SK-N-SH treated with all-trans-retinoic acid at 6 μM for 48 hours (cell line): ENCODE data around the gene PCID2.

Experiments used
- ARNTL ChIP-seq: fragments of 450-650 bp; formaldehyde crosslinking; IDR thresholded peaks from 2 replicates; pipeline ENCODE4 v1.5.0; 2020; ENCODE audit warnings: low read depth, mild to moderate bottlenecking, moderate library complexity, borderline replicate concordance
- BACH2 ChIP-seq: fragments of 250-450 bp; sonication (Bioruptor Pico); IDR thresholded peaks from 2 replicates; pipeline ENCODE4 v1.9.0; 2021; ENCODE audit warnings: mild to moderate bottlenecking, borderline replicate concordance
- CREB5 ChIP-seq: fragments of 250-450 bp; sonication (Bioruptor Pico); IDR thresholded peaks from 2 replicates; pipeline ENCODE4 v1.5.1; 2020; ENCODE audit warnings: low read depth, mild to moderate bottlenecking, moderate library complexity
- CSRNP3 ChIP-seq: fragments of 250-450 bp; sonication (Bioruptor Pico); IDR thresholded peaks from 2 replicates; pipeline ENCODE4 v1.5.1; 2021; ENCODE audit warnings: mild to moderate bottlenecking, moderate library complexity
- GLIS3 ChIP-seq: fragments of 250-450 bp; sonication (Bioruptor Pico); IDR thresholded peaks from 2 replicates; pipeline ENCODE4 v1.5.0; 2020; ENCODE audit warnings: mild to moderate bottlenecking, moderate library complexity
- OSR1 ChIP-seq: fragments of 250-450 bp; sonication (Bioruptor Pico); IDR thresholded peaks from 2 replicates; pipeline ENCODE4 v1.8.0; 2022; ENCODE audit warnings: moderate library complexity, mild to moderate bottlenecking, inconsistent platforms
- PATZ1 ChIP-seq: fragments of 250-450 bp; sonication (Bioruptor Pico); IDR thresholded peaks from 2 replicates; pipeline ENCODE4 v1.8.0; 2020; ENCODE audit warnings: mild to moderate bottlenecking, moderate library complexity, borderline replicate concordance
- POU6F1 ChIP-seq: fragments of 250-450 bp; sonication (Bioruptor Pico); IDR thresholded peaks from 2 replicates; pipeline ENCODE4 v1.8.0; 2021; ENCODE audit warnings: low read depth, mild to moderate bottlenecking, moderate library complexity, borderline replicate concordance
- ZC3H10 ChIP-seq: fragments of 250-450 bp; sonication (Bioruptor Pico); IDR thresholded peaks from 2 replicates; pipeline ENCODE4 v1.5.1; 2021; ENCODE audit warnings: mild to moderate bottlenecking, moderate library complexity
- ZFP30 ChIP-seq: fragments of 450-650 bp; formaldehyde crosslinking; IDR thresholded peaks from 2 replicates; pipeline ENCODE4 v1.5.0; 2022; ENCODE audit warnings: mild to moderate bottlenecking, moderate library complexity
- ZNF565 ChIP-seq: fragments of 450-650 bp; formaldehyde crosslinking; conservative IDR thresholded peaks from 2 replicates; pipeline ENCODE4 v1.5.0; 2020; ENCODE audit warnings: low read depth, mild to moderate bottlenecking, moderate library complexity
- ZNF70 ChIP-seq: fragments of 450-650 bp; formaldehyde crosslinking; IDR thresholded peaks from 2 replicates; pipeline ENCODE4 v1.5.0; 2020; ENCODE audit warnings: mild to moderate bottlenecking, moderate library complexity

- TF ChIP-seq PATZ1 (CRISPR knock-in tag): no peak
- no peak for TF ChIP-seq POU6F1 (CRISPR knock-in tag)
- TF ChIP-seq ARNTL (CRISPR knock-in tag): no peak
- TF ChIP-seq CREB5: no peak
- TF ChIP-seq GLIS3 (CRISPR knock-in tag): no peak
- no peak for TF ChIP-seq ZC3H10 (CRISPR knock-in tag)
- TF ChIP-seq ZNF70 (CRISPR knock-in tag): no peak
- no peak for TF ChIP-seq OSR1 (CRISPR knock-in tag)
- no peak for TF ChIP-seq ZNF565 (CRISPR knock-in tag)
- TF ChIP-seq CSRNP3: no peak
- TF ChIP-seq BACH2 (CRISPR knock-in tag): no peak
- TF ChIP-seq ZFP30: no peak
Observed at GRCh38 chr13:113252516-113253095, 44.1 kb upstream of the PCID2 start.
